Stimulated activated CD4-positive, alpha-beta T cell treated with anti-CD3 and anti-CD28 coated beads, Interleukin-1b, Interleukin-23, amount 100 ng/mL, for 24 hours (primary cell): Measurements from ENCODE around the gene CACNA2D1.
"Not testable (repeated sequence)": the region's sequence is repeated elsewhere in the genome, so short reads cannot be mapped to it uniquely, and the experiment has no call there.

Experiments used
- DNase-seq, 4 experiments: peaks; one replicate each; pipeline ENCODE4 v3.0.0-alpha.2; 2020; ENCODE audit warnings: low read depth in 4 of 4, low spot score in 1 of 4

CACNA2D1 gene

DNA sequence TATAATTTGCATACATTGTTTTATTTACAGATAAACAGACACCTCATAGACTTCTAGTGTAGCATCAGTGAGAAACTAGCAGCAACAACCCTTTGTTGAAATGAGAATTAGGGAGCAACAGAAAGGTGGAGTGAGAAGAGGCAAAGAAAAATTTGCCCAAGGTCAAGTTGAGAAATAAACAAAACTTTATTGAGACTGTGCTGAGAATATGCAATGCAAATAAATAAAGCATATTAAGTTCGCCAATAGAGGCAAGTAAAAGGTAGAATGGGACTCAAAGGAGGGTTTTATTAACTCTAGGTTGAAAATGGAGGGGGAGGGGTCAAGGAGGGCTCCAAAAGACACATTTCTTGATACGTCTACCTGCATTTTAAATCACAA is 49.7 kb downstream of the CACNA2D1 start:
- DNase-seq = no peak

- DNase-seq = no peak
Observed at GRCh38 chr7:82393076-82393839, 50.3 kb downstream of the CACNA2D1 start.

DNA sequence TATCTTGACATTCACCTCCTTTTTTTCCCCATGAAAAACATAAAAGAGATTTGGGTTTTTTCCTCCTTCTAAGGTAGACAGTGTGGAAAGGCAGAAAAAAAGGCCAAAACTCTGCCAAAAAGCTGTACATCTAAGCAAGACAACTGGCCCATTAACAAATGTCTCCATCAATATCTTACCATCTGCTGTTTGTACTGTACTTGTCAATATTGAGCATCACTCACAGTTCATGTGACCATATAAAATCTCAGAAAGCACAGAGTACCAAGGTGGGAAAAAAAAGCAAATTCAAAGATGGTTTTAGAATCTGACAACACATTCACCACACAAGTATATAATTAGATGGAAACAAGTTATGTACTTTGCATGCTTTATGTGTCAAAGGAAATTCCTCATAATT is 52.6 kb downstream of the CACNA2D1 start:
- DNase-seq = no peak

GRCh38 chr7:82389876-82390275 is 53.7 kb downstream of the CACNA2D1 start:
- no peak for DNase-seq

- no peak for DNase-seq
Observed at GRCh38 chr7:82388138-82388537, 55.4 kb downstream of the CACNA2D1 start.

DNA sequence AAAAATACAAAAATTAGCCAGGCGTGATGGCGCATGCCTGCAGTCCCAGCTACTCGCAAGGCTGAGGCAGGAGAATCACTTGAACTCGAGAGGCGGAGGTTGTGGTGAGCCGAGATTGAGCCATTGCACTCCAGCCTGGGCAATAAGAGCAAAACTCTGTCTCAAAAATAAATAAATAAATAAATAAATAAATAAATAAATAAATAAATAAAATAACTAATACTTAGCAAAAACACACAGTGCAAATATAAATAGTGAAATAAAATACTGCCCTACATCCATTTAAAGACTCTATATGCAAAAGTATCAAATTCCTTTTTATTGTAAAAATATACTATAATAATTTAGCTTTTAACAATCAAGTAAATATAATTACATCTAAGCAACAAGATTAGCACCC is 57.0 kb downstream of the CACNA2D1 start:
- DNase-seq = not testable (repeated sequence)

GRCh38 chr7:82384779-82385178 is 58.8 kb downstream of the CACNA2D1 start:
- DNase-seq = no peak

DNA sequence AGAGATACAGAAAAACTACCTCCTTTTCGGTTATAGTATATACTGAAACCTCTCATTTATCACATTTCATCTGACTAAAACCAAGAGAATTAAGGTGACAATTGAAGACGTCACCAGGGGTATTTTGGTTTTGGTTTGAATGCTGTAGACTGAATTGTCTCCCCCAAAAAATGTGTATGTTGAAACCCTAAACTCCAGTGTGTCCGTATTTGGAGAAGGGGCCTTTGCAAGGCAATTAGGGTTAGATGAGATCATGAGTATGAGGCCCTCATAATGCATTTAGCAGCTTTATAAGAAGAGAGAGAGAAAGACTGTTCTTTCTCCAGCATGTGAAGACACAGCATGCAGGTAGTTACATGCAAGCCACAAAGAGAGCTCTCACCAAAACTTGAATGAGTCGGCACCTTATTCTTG is 59.5 kb downstream of the CACNA2D1 start:
- no peak for DNase-seq

GRCh38 chr7:82382276-82382675 is 61.3 kb downstream of the CACNA2D1 start:
- DNase-seq = no peak

DNA sequence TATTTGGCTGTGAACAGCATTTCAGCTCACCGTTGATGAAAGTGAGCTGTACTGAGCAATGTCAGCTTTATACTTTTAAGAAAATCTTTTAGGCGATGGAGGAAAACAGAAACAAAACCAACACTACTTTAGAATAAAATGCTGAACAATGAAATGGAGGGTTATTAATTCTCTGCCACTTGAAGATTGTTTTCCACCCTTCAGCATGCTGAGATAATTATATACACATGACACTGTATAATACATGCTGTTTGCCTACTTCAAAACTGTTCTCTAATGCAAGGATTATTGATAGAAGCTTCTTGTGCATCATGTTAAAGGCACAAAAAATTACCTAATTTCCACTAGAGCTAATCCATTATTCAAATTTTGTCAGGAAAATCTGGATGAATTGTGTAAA is 66.8 kb downstream of the CACNA2D1 start:
- no peak for DNase-seq

GRCh38 chr7:82375713-82376112 is 67.9 kb downstream of the CACNA2D1 start:
- no peak for DNase-seq

GRCh38 chr7:82375129-82375528 is 68.4 kb downstream of the CACNA2D1 start:
- no peak for DNase-seq

GRCh38 chr7:82373926-82374635 is 69.5 kb downstream of the CACNA2D1 start:
- DNase-seq = no peak

DNA sequence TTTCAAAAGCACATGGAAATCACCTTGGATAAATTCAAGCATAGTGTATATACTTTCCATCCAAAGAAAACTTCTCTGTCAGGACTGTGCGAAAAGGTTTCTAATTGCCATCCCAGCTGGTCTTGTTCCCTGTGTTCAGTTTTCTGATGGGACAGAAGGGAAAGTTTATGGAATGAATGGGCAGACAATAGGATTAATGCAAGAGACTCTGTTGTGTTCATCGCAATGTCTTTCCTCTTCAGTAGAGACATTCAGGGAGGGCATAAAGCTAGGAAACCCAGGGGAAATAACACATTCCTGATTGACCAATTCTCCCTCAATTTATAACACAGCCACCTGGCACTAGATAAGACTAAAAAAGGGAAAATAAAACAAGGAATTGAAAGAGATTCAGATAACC is 78.9 kb downstream of the CACNA2D1 start:
- DNase-seq = no peak

GRCh38 chr7:82364048-82364447 is 79.5 kb downstream of the CACNA2D1 start:
- no peak for DNase-seq

DNA sequence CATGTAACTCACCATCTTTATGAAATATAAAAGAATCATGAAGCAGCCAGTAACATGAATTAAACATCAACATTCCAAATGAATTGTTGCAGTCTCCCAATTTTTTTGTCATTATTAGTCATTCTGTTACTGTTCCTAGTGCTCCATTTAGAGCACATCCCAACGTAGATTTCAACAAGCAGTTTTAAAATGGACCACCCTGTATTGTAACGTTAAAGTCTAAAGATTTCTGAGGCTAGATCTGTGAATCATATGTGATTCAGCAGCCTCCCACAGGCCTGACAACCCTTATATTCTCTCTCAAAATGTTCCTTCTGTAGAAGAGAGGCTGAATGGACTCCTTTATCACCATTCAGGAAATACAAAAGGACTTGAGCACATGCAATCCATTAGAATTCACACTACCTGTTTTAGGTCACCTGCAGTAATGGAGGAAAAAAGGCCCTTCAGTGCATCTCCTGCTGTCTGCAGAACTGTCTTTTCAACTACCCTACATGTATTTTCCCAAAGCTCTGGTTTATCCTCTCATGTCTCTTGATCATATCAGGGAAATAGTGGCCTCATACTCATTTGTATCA is 81.4 kb downstream of the CACNA2D1 start:
- DNase-seq = no peak

- no peak for DNase-seq
Observed at GRCh38 chr7:82360591-82361368, 82.8 kb downstream of the CACNA2D1 start.

DNA sequence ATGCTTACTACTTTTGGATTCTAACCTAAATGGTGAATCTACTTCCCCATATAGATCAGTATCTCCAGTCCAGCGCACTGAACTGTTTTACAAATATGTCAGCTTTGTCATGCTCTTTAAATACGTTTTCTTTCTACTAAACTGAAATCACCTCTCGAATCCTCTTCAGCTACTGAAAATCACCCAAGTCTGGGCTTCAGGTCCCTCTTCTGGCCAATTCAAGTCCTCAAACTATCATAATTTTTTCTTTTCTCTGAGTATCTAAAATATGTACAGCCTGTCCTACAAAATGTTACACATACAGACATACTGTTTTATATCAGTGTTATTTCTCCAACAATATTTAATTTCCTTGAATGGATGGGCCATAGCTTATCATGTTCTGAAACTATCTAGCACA is 84.2 kb downstream of the CACNA2D1 start:
- no peak for DNase-seq

DNA sequence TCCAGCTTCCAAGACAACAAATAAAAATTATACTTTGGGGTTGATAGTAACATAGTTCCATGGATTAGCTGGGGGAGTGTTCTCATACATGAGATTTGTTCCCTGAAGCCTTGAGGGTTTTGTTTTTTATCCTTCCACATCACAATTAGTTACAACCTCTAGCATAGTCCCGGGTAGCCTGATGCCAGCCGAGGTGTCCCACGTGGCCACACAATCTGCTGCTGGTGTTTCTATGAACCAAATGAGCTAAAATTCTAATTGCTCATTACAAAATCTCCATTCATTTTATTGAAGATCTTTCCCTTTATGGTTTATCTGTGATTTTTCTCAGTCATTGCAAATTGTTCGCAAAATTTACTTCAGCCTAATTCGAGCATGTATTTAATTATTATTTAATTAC is 84.7 kb downstream of the CACNA2D1 start:
- no peak for DNase-seq

DNA sequence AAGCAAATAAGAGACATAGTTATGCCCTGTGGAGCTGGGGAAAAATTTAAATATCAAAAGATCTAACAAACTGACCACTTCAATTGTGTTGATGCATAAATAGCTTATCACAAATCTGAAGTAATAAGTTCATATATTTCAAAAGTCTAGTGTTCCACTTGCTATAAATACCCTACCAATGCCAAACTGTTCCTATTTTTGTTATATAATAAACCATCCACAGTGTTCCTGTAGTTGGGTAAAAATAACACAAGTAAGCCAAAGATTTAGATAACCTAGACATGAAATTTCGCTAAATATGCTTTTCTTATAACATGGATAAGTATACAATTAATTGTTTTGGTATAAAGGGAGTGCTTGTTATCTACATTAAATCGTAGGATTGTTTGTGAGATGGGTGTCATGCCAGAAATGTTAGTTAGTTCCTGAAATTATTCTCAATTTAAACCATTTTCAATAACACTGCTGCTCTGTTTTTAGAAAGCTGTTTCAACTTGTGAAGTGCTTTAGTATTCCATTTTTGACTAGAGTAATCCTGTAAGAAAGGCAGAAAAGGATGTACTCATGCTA is 85.5 kb downstream of the CACNA2D1 start:
- no peak for DNase-seq

- no peak for DNase-seq
Observed at GRCh38 chr7:82348251-82348650, 95.3 kb downstream of the CACNA2D1 start.
